Naive thymus-derived CD4-positive, alpha-beta T cell (primary cell): ENCODE data around the gene GALNT14. TPM values are rescaled to one million over a fixed set of nuclear protein-coding genes. Genes with fewer than 3 reads are reported as not detected.

ENCODE experiments used
- ATAC-seq: fragments of 150-1000 bp; cut with Tn5 transposase; 2 replicates; pipeline ENCODE4 v1.10.0; 2021; ENCODE audit warnings: mild to moderate bottlenecking, moderate library complexity
- CTCF ChIA-PET: fragments of 350-600 bp; sonication (Branson Sonifier 250); formaldehyde crosslinking; loops from one replicate; lab custom pipeline; 2021; ENCODE audit warnings: antibody characterized with exemption; lab: Charles Lee
- POLR2A ChIA-PET: fragments of 350-600 bp; sonication (Branson Sonifier 250); formaldehyde crosslinking; loops from one replicate; lab custom pipeline; 2021; ENCODE audit warnings: antibody characterized with exemption, inconsistent platforms; lab: Charles Lee
- DNase-seq, 9 donors: peaks; one replicate each; pipeline versions ENCODE4 v3.0.0 to v3.0.0-alpha.2; 2020 to 2022; ENCODE audit warnings: mixed read lengths in 1 of 9
- H3K27ac ChIP-seq: one replicate; pipeline ENCODE4 v1.7.0; 2013; ENCODE audit warnings: mild to moderate bottlenecking, low read depth, low read length, moderate library complexity
- H3K27me3 ChIP-seq, 2 donors: one replicate each; pipeline ENCODE4 v1.7.0; 2013; ENCODE audit warnings: low read length in 2 of 2, mild to moderate bottlenecking in 2 of 2, moderate library complexity in 2 of 2; ENCODE audit not compliant: control insufficient read depth in 2 of 2, insufficient read depth in 2 of 2
- H3K36me3 ChIP-seq, 3 experiments: 1 replicate in 2 of 3; 2 replicates in 1 of 3; pipeline ENCODE4 v1.7.0; 2013; ENCODE audit warnings: low read length in 3 of 3, mild to moderate bottlenecking in 3 of 3, moderate library complexity in 1 of 3; ENCODE audit not compliant: insufficient read depth in 3 of 3, control insufficient read depth in 2 of 3
- H3K4me1 ChIP-seq, 2 donors: one replicate each; pipeline ENCODE4 v1.7.0; 2013; ENCODE audit warnings: low read length in 2 of 2, mild to moderate bottlenecking in 2 of 2, moderate library complexity in 1 of 2; ENCODE audit not compliant: control insufficient read depth in 2 of 2, insufficient read depth in 2 of 2
- H3K4me3 ChIP-seq: 2 replicates; pipeline ENCODE4 v1.7.0; 2013; ENCODE audit warnings: mild to moderate bottlenecking, low read length
- H3K9me3 ChIP-seq, 3 experiments: 1 replicate in 2 of 3; 2 replicates in 1 of 3; pipeline ENCODE4 v1.7.0; 2013; ENCODE audit warnings: low read length in 3 of 3; ENCODE audit not compliant: control insufficient read depth in 2 of 3
- H3K27ac Mint-ChIP-seq, 9 donors: one replicate each; pipeline ENCODE4 v1.8.0; 2020 to 2022; ENCODE audit warnings: mixed read lengths in 9 of 9, mild to moderate bottlenecking in 8 of 9, moderate library complexity in 5 of 9, inconsistent platforms in 2 of 9
- H3K27me3 Mint-ChIP-seq, 5 donors: one replicate each; pipeline ENCODE4 v1.8.0; 2021 to 2022; ENCODE audit warnings: mixed read lengths in 5 of 5, mild to moderate bottlenecking in 1 of 5
- H3K36me3 Mint-ChIP-seq, 5 donors: one replicate each; pipeline ENCODE4 v1.8.0; 2020 to 2022; ENCODE audit warnings: mixed read lengths in 5 of 5, mild to moderate bottlenecking in 3 of 5, inconsistent platforms in 1 of 5
- H3K4me1 Mint-ChIP-seq, 7 donors: one replicate each; pipeline ENCODE4 v1.8.0; 2020 to 2022; ENCODE audit warnings: mixed read lengths in 7 of 7, mild to moderate bottlenecking in 3 of 7, inconsistent platforms in 1 of 7
- H3K4me3 Mint-ChIP-seq, 10 donors: one replicate each; pipeline ENCODE4 v1.8.0; 2020 to 2022; ENCODE audit warnings: mild to moderate bottlenecking in 10 of 10, mixed read lengths in 10 of 10, moderate library complexity in 6 of 10, inconsistent platforms in 2 of 10
- H3K9me3 Mint-ChIP-seq, 11 donors: one replicate each; pipeline ENCODE4 v1.8.0; 2020 to 2022; ENCODE audit warnings: mixed read lengths in 11 of 11, mild to moderate bottlenecking in 4 of 11, inconsistent platforms in 1 of 11, moderate library complexity in 1 of 11
- intact Hi-C, 2 donors: fragments of 100-400 bp; cut with micrococcal nuclease; formaldehyde crosslinking; loops; one replicate each; pipeline ENCODE4 v1.15.1; 2023
- polyA plus RNA-seq, 2 donors: library from polyadenylated mRNA; unstranded; fragments of 300-500 nt; fragmentation: Illumina TruSeq; gene quantifications; one replicate each; pipeline ENCODE4 v1.2.3, GENCODE V29; 2021
- total RNA-seq, 6 experiments: library from RNA in 5 of 6; stranded (reverse) in 5 of 6; gene quantifications; 1 replicate in 5 of 6; 2 replicates in 1 of 6; pipeline ENCODE4 v1.2.3 and lab custom pipeline; 2021 to 2026

The GALNT14 gene
- total and polyA plus RNA-seq, 7 experiments from 2014 or later, result 0.64 to 1.1 TPM; not detected in 5

DNA sequence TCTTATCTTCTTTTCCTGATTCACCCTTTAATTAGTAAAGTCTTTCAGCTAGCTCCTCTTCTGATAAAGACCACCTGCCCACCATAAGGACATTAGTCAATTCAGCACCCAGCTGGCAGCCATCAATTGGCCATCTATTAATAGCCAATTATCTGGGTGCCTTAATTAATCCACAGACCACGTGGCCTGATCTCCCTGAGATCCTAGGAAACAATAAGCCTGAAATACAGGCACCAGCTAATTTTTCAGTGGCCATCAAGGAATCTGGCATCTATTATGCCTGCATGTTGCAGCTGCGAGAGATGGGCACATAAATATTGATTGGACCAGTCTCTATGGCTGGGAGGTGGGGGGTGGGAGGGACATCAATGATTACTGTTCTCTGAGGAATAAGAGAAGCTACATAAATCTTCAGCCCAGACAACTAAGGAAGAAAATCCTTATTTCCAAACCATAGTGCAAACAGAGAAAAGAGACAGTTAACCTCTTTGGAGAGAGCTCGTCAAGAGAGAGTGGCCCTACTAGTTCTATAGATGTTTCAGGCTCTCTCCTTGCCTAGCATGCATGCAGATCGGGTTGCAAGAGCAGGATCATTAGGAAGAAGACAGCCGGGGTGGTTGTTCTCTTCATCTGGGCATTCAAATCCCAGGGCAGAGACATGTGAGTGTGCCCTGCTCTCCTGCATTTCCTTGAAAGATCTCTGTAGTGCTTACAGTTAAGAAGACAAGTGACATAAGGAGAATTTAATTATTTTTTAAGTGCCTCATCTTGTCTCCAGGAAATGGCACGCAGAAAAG lies 8.7 kb downstream of the GALNT14 start:
- Mint-ChIP-seq H3K4me3 (no peak overlapping the region), H3K27ac (no peak overlapping the region), H3K4me1 (no peaks in the 10 kb centered on the region), H3K9me3 (peaks cover 0 to 2% (median 0%) of the 10 kb centered on the region in 11 donors), H3K36me3 (no peaks in the 10 kb centered on the region), H3K27me3 (peaks cover 12 to 34% (median 23%) of the 10 kb centered on the region in 5 donors)
- Histone ChIP-seq H3K4me3 (no peak overlapping the region), H3K27me3 (peaks cover 0 to 3% of the 10 kb centered on the region in 2 donors), H3K36me3 (no peaks in the 10 kb centered on the region), H3K27ac (no peak overlapping the region), H3K9me3 (no peaks in the 10 kb centered on the region), H3K4me1 (no peaks in the 10 kb centered on the region)
- POLR2A ChIA-PET, result no interaction called here
- DNase-seq, result no peak
- CTCF ChIA-PET, result no interaction called here
- no peak for ATAC-seq
- intact Hi-C loops, result no loop called here

DNA sequence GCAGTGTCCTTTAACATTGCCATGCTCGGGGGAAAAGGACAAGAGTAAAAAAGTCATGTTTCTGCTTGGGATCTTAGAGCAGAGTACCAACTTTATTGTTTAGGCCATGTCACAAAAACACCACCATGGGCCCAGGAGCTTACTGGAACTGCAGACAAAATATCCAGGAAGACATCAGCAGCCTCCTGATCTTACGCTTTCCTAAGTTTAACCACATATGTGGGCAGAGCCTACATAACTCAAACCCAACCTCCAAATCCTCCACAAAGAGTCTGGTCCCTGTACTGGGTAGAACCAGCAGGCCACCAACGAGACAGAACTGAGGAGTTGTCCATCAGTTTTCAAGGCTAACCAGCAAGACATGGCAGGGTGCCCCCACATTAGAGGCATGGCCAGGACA lies 10.3 kb downstream of the GALNT14 start:
- DNase-seq (no peak), ATAC-seq (no peak)
- H3K4me1 Mint-ChIP-seq, result no peaks in the 10 kb centered on the region
- ChIA-PET CTCF (no interaction called here), POLR2A (no interaction called here)
- intact Hi-C loops, result no loop called here
- no peak overlapping the region for H3K27ac ChIP-seq
- H3K27me3 ChIP-seq, result no peaks in the 10 kb centered on the region
- H3K9me3 Mint-ChIP-seq, result peaks cover 0 to 2% (median 0%) of the 10 kb centered on the region in 11 donors
- peaks cover 7 to 25% (median 18%) of the 10 kb centered on the region in 5 donors for H3K27me3 Mint-ChIP-seq
- H3K4me3 ChIP-seq, result no peak overlapping the region
- H3K4me3 Mint-ChIP-seq, result no peak overlapping the region
- H3K9me3 ChIP-seq, result no peaks in the 10 kb centered on the region
- no peaks in the 10 kb centered on the region for H3K36me3 Mint-ChIP-seq
- H3K4me1 ChIP-seq, result no peaks in the 10 kb centered on the region
- no peak overlapping the region for H3K27ac Mint-ChIP-seq
- no peaks in the 10 kb centered on the region for H3K36me3 ChIP-seq

DNA sequence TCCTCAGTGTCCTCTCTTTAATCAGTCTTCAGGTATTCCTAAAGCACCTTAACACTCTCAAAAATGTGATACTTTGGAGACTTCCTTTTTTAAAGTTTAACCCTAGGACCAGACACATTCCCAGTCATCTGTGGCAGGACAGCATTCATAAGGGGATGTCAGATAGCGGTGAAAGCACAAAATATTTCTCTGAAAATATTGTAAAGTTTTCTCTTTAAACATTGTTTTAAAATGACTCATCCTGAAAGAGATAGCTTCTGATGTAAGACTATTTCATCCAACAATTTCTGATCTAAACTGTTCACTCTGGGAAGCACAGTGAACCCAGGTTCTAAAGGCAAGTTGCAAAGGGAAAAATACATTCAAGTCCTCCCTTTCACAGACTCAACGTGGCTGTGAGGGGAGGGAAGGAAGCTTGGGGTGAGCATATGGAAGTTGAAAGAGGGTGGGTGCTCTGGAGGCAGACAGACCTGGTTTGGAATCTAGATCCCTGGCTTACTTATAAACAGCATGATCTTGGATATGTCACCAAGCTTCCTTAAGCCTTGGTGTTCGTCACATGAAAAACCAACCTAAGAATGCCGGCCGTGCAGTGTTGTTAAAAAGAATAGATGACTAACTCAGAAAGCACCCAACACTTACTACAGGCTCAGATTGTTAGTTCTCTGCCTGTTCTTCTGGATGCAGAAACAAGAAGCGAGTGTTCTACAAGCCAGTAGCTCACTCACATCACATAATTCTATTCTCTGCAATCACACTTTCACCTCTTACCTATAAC lies 12.1 kb downstream of the GALNT14 start:
- DNase-seq (no peak), ATAC-seq (no peak)
- no peak overlapping the region for H3K27ac ChIP-seq
- H3K9me3 ChIP-seq, result no peaks in the 10 kb centered on the region
- H3K4me3 ChIP-seq, result no peak overlapping the region
- Mint-ChIP-seq H3K27me3 (peaks cover 8 to 25% (median 16%) of the 10 kb centered on the region in 5 donors), H3K27ac (no peak overlapping the region), H3K36me3 (no peaks in the 10 kb centered on the region), H3K4me1 (no peaks in the 10 kb centered on the region), H3K9me3 (no peaks in the 10 kb centered on the region), H3K4me3 (no peak overlapping the region)
- H3K36me3 ChIP-seq, result no peaks in the 10 kb centered on the region
- intact Hi-C loops, result no loop called here
- H3K4me1 ChIP-seq, result no peaks in the 10 kb centered on the region
- no peaks in the 10 kb centered on the region for H3K27me3 ChIP-seq
- ChIA-PET POLR2A (no interaction called here), CTCF (no interaction called here)

DNA sequence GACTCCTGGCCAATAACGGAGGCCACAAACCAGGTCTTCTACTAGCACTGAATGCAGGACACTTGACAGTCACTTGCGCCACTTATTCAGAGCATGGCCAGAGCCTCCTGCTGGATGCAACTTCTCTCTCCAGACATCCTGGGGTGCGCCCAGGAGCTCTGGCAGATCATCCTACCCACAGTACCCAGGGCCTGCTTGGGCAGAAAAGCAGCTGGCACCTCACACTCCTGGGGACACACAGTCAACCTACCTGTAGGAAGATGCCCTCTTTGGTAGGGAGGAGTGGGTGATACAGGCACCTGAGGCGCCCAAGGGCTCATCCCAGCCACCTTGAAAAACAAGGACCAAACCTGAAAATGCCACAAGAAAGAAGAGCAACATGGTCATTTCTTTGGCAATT lies 13.3 kb downstream of the GALNT14 start:
- DNase-seq, result no peak
- POLR2A ChIA-PET, result no interaction called here
- H3K4me1 ChIP-seq, result no peaks in the 10 kb centered on the region
- H3K4me3 ChIP-seq, result no peak overlapping the region
- no peak for ATAC-seq
- Mint-ChIP-seq H3K36me3 (no peaks in the 10 kb centered on the region), H3K4me1 (no peaks in the 10 kb centered on the region), H3K27me3 (peaks cover 8 to 25% (median 16%) of the 10 kb centered on the region in 5 donors), H3K4me3 (no peak overlapping the region), H3K9me3 (no peaks in the 10 kb centered on the region), H3K27ac (no peak overlapping the region)
- CTCF ChIA-PET, result no interaction called here
- intact Hi-C loops, result no loop called here
- no peaks in the 10 kb centered on the region for H3K27me3 ChIP-seq
- H3K9me3 ChIP-seq, result no peaks in the 10 kb centered on the region
- no peak overlapping the region for H3K27ac ChIP-seq
- no peaks in the 10 kb centered on the region for H3K36me3 ChIP-seq

- no peak overlapping the region for H3K4me3 Mint-ChIP-seq
- H3K4me1 ChIP-seq, result no peaks in the 10 kb centered on the region
- no peaks in the 10 kb centered on the region for H3K9me3 Mint-ChIP-seq
- no peak overlapping the region for H3K27ac ChIP-seq
- H3K27me3 ChIP-seq, result no peaks in the 10 kb centered on the region
- ATAC-seq (no peak), DNase-seq (no peak)
- ChIA-PET CTCF (no interaction called here), POLR2A (no interaction called here)
- intact Hi-C loops, result no loop called here
- H3K36me3 Mint-ChIP-seq, result no peaks in the 10 kb centered on the region
- no peaks in the 10 kb centered on the region for H3K36me3 ChIP-seq
- peaks cover 7 to 25% (median 15%) of the 10 kb centered on the region in 5 donors for H3K27me3 Mint-ChIP-seq
- H3K4me3 ChIP-seq, result no peak overlapping the region
- no peaks in the 10 kb centered on the region for H3K9me3 ChIP-seq
- no peaks in the 10 kb centered on the region for H3K4me1 Mint-ChIP-seq
- H3K27ac Mint-ChIP-seq, result no peak overlapping the region
Observed at GRCh38 chr2:31122133-31122532, 16.1 kb downstream of the GALNT14 start.

DNA sequence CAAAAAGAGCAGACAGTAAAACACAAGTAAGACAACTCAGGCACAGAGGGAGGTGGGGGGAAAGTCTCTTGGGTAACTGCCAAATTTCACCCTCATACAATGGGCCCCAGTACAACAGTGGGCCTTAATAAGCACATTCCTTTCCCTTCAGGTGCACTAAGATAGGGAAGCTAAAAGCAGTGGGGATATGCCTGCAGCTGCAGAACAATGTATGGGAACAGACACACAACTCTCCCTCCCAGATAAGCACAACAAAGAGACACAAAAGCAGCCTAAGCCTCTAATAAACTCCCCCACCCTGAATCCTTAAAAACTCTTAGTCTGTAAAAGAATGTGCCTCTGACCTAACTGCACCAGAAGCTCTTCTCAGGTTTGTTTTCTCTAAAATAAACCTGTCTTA lies 24.5 kb downstream of the GALNT14 start:
- intact Hi-C loops, result no loop called here
- no peak overlapping the region for H3K27ac Mint-ChIP-seq
- H3K4me1 Mint-ChIP-seq, result no peaks in the 10 kb centered on the region
- Histone ChIP-seq H3K27ac (no peak overlapping the region), H3K4me1 (no peaks in the 10 kb centered on the region), H3K9me3 (no peaks in the 10 kb centered on the region), H3K4me3 (no peak overlapping the region), H3K36me3 (no peaks in the 10 kb centered on the region), H3K27me3 (no peaks in the 10 kb centered on the region)
- CTCF ChIA-PET, result no interaction called here
- H3K36me3 Mint-ChIP-seq, result no peaks in the 10 kb centered on the region
- H3K9me3 Mint-ChIP-seq, result peaks cover 0 to 3% (median 0%) of the 10 kb centered on the region in 11 donors
- peaks cover 11 to 32% (median 15%) of the 10 kb centered on the region in 5 donors for H3K27me3 Mint-ChIP-seq
- DNase-seq (no peak), ATAC-seq (no peak)
- POLR2A ChIA-PET, result no interaction called here
- H3K4me3 Mint-ChIP-seq, result no peak overlapping the region
